ENCODE data around the gene CEMIP.

Gene CEMIP

GRCh38 chr15:80830677-80831076, 51.5 kb downstream of the CEMIP start:
- CTCF ChIA-PET, result interaction anchor here (0.9 kb wide), 1 partner anchor 51 kb away, joined by 3 read pairs; the partner anchor contains the start of gene CEMIP
- peaks cover 2% of the 10 kb centered on the region; the same call in 1 of the 2 replicates for H3K4me1 ChIP-seq (ENCODE audit: control insufficient read depth, insufficient read depth, low read length)
- H3K36me3 ChIP-seq (ENCODE audit: control insufficient read depth in 2 of 2, insufficient read depth in 1 of 2, low read length in 2 of 2), result no peaks in the 10 kb centered on the region
- no peak for TF ChIP-seq ZBTB49 (tag by site-specific recombination; IDR thresholded peaks at IDR 0.05; ENCODE audit: low read depth)
- TF ChIP-seq ZNF114 (tag by site-specific recombination; IDR thresholded peaks at IDR 0.05), result no peak
- no peak for TF ChIP-seq ZNF639 (tag by site-specific recombination; IDR thresholded peaks at IDR 0.05)
- TF ChIP-seq ZBTB17 (tag by site-specific recombination; IDR thresholded peaks at IDR 0.05), result no peak
- TF ChIP-seq ZNF26 (tag by site-specific recombination; IDR thresholded peaks at IDR 0.05), result no peak
- no peak for TF ChIP-seq ZBTB7A (tag by site-specific recombination; IDR thresholded peaks at IDR 0.05; ENCODE audit: low read depth)
- TF ChIP-seq GLI4 (tag by site-specific recombination; IDR thresholded peaks at IDR 0.05), result no peak
- TF ChIP-seq ZNF184 (tag by site-specific recombination; IDR thresholded peaks at IDR 0.05), result no peak
- no peak for TF ChIP-seq ZNF132 (tag by site-specific recombination; IDR thresholded peaks at IDR 0.05; ENCODE audit: borderline replicate concordance)
- no peak for TF ChIP-seq ZNF140 (tag by site-specific recombination; IDR thresholded peaks at IDR 0.05)
- TF ChIP-seq ZNF324 (tag by site-specific recombination; IDR thresholded peaks at IDR 0.05), result no peak
- TF ChIP-seq ZNF23 (tag by site-specific recombination; IDR thresholded peaks at IDR 0.05; ENCODE audit: borderline replicate concordance), result no peak
- TF ChIP-seq ZNF610 (tag by site-specific recombination; IDR thresholded peaks at IDR 0.05; ENCODE audit: borderline replicate concordance), result no peak
- TF ChIP-seq ZNF777 (tag by site-specific recombination; IDR thresholded peaks at IDR 0.05; ENCODE audit: borderline replicate concordance), result no peak
- no peak for TF ChIP-seq ZNF513 (tag by site-specific recombination; IDR thresholded peaks at IDR 0.05)
- TF ChIP-seq ZNF10 (tag by site-specific recombination; IDR thresholded peaks at IDR 0.05), result no peak
- TF ChIP-seq ZNF416 (tag by site-specific recombination; IDR thresholded peaks at IDR 0.05), result no peak
- no peak for TF ChIP-seq OSR2 (tag by site-specific recombination; IDR thresholded peaks at IDR 0.05)
- TF ChIP-seq ZNF48 (tag by site-specific recombination; IDR thresholded peaks at IDR 0.05), result no peak
- TF ChIP-seq SETDB1 (IDR thresholded peaks at IDR 0.05; ENCODE audit: insufficient read length, low read length), result no peak
- no peak overlapping the region for H3K27ac ChIP-seq (ENCODE audit: extremely low read depth, low read depth, low read length)
- POLR2A ChIA-PET, result no interaction called here
- no peaks in the 10 kb centered on the region for H3K9me3 ChIP-seq (ENCODE audit: control insufficient read depth, insufficient read depth, low read depth, low read length)
- H3K4me3 ChIP-seq (ENCODE audit: low read depth, low read length), result no peak overlapping the region

- Histone ChIP-seq H3K36me3 (ENCODE audit: control insufficient read depth in 2 of 2, insufficient read depth in 1 of 2, low read length in 2 of 2) (no peaks in the 10 kb centered on the region), H3K4me1 (ENCODE audit: control insufficient read depth, insufficient read depth, low read length) (peaks cover 2% of the 10 kb centered on the region; the same call in 1 of the 2 replicates), H3K4me3 (ENCODE audit: low read depth, low read length) (no peak overlapping the region), H3K9me3 (ENCODE audit: control insufficient read depth, insufficient read depth, low read depth, low read length) (no peaks in the 10 kb centered on the region), H3K27ac (ENCODE audit: extremely low read depth, low read depth, low read length) (no peak overlapping the region)
- TF ChIP-seq SALL2 (tag by site-specific recombination; IDR thresholded peaks at IDR 0.05; ENCODE audit: borderline replicate concordance) (no peak), SP7 (tag by site-specific recombination; IDR thresholded peaks at IDR 0.05) (no peak)
- CTCF ChIA-PET, result interaction anchor here (0.5 kb wide), 1 partner anchor 51 kb away, joined by 3 read pairs; no protein-coding TSS in a partner anchor
- POLR2A ChIA-PET, result interaction anchor here (1.1 kb wide), 1 partner anchor 8 kb away, joined by 3 read pairs; no protein-coding TSS in a partner anchor
These were observed 52.0 kb downstream of the CEMIP start for GRCh38 chr15:80831192-80831591.

Data from HEK293 (cell line).